ENCODE results near the gene CIDEB. TPM values are rescaled to one million over a fixed set of nuclear protein-coding genes. Genes with fewer than 3 reads are reported as not detected.

The CIDEB gene
- total and polyA plus RNA-seq, 2 of the 4 experiments (the other 2 are of a cell fraction): under 0.01 to 0.19 TPM

GRCh38 chr14:24296341-24297157 is 11.2 kb downstream of the CIDEB start:
- Histone ChIP-seq H2BK15ac (ENCODE audit: low read depth, low read length) (peak overlapping the region; percentile 16; the same call in 1 of the 3 replicates), H2BK5ac (ENCODE audit: low read depth, low read length, poor library complexity, severe bottlenecking) (peak overlapping the region; percentile 11), H3K4me2 (ENCODE audit: low read depth, low read length) (no peak overlapping the region), H4K8ac (ENCODE audit: low read depth in 2 of 2, low read length in 2 of 2) (peak overlapping the region in 1 of 2 experiments; percentile 20; a peak in 3 of 4 replicates), H3K79me1 (ENCODE audit: low read depth in 1 of 2, low read length in 2 of 2) (peaks cover 17 to 44% of the 10 kb centered on the region in 2 experiments), H2AK5ac (ENCODE audit: low read depth, low read length) (peak overlapping the region; percentile 67; the same call in 1 of the 2 replicates), H2AK9ac (replicated peaks; ENCODE audit: low read depth, low read length, poor library complexity) (peak overlapping the region; percentile 59), H3K27ac (ENCODE audit: insufficient read depth, low read length) (0 out of 2 replicates have a peak overlapping the region, but pooled peaks have one; percentile 13), H2AFZ (replicated peaks; ENCODE audit: low read length, poor library complexity) (peak overlapping the region; percentile 73), H2BK120ac (ENCODE audit: low read depth, low read length) (peak overlapping the region; percentile 8; the same call in 1 of the 2 replicates), H3K4ac (ENCODE audit: low read depth, low read length) (peak overlapping the region; percentile 64), H4K20me1 (ENCODE audit: insufficient read depth, low read length) (no peaks in the 10 kb centered on the region), H3K14ac (replicated peaks; ENCODE audit: low read depth, low read length) (0 out of 2 replicates have a peak overlapping the region, but pooled peaks have one; percentile 16), H3K56ac (ENCODE audit: extremely low read depth, insufficient read depth, low read length) (no peak overlapping the region), H4K91ac (ENCODE audit: insufficient read depth, low read depth, low read length) (0 out of 2 replicates have a peak overlapping the region, but pooled peaks have one; percentile 34), H2BK20ac (ENCODE audit: low read depth, low read length) (peak overlapping the region; percentile 8; the same call in 1 of the 2 replicates), H3K18ac (ENCODE audit: low read depth, low read length) (no peak overlapping the region), H3K4me1 (ENCODE audit: control insufficient read depth, insufficient read depth, low read length) (peaks cover 9% of the 10 kb centered on the region), H4K5ac (ENCODE audit: low read depth, low read length) (peak overlapping the region; percentile 19; the same call in 1 of the 2 replicates), H3K27me3 (ENCODE audit: control insufficient read depth, insufficient read depth, low read length) (no peaks in the 10 kb centered on the region), H3K23ac (ENCODE audit: low read depth, low read length) (no peak overlapping the region), H3K9me3 (ENCODE audit: control insufficient read depth, insufficient read depth, low read length) (no peaks in the 10 kb centered on the region), H3K9me1 (ENCODE audit: insufficient read depth, low read length) (no peaks in the 10 kb centered on the region), H3K36me3 (ENCODE audit: control insufficient read depth, insufficient read depth, low read length) (peaks cover 13% of the 10 kb centered on the region), H3K4me3 (ENCODE audit: insufficient read depth, low read depth, low read length) (no peak overlapping the region), H3K9ac (ENCODE audit: low read depth, low read length) (no peak overlapping the region)
- intact Hi-C loops (cut with micrococcal nuclease): loop anchor here (1.0 to 10.0 kb wide), 7 partner anchors 25 to 312 kb away; partner anchors contain the start of genes DHRS4L2, MDP1, PSME2 and RABGGTA
- in situ Hi-C loops (cut with MboI; ENCODE audit: low sequenced_read_pairs): loop anchor here (5.0 kb wide), 1 partner anchor 54 kb away; the partner anchor contains the start of gene TINF2
- CTCF ChIA-PET: interaction anchor here (0.8 to 3.0 kb wide), 7 partner anchors 10 to 181 kb away, joined by 3 to 23 read pairs (median 4); partner anchors contain the start of genes CIDEB, LTB4R2 and TINF2
- DNase-seq (peak; percentile 97), ATAC-seq (ENCODE audit: low read depth) (peak; percentile 74)
- dilution Hi-C loops (cut with HindIII; ENCODE audit: low sequenced_read_pairs, unreplicated experiment): no loop called here
- no TSS peak for BruUV-seq (replicated peaks)
- WGBS, 2 experiments (ENCODE audit: extremely low coverage in 2 of 2, insufficient read length in 1 of 2): 71% methylated on average over 4 of the region's 12 CpGs; no CpG with 5 or more reads in 1 of the 2 experiments
- POLR2A ChIA-PET (ENCODE audit: unreplicated experiment): interaction anchor here (1.9 kb wide), 1 partner anchor 54 kb away, joined by 6 read pairs; the partner anchor contains the start of gene TINF2
- TF ChIP-seq CEBPB (IDR thresholded peaks at IDR 0.05; ENCODE audit: low read depth, low read length): no peak; the same call in 1 of the 2 replicates
- TF ChIP-seq RAD21 (IDR thresholded peaks at IDR 0.05; ENCODE audit: low read length): peak; percentile 93
- no peak for TF ChIP-seq ELK1 (IDR thresholded peaks at IDR 0.05; ENCODE audit: borderline replicate concordance, low read depth, low read length)
- peak; percentile 56; the same call in 1 of the 2 replicates for TF ChIP-seq POLR2A (IDR thresholded peaks at IDR 0.05; ENCODE audit: low read depth, low read length)
- TF ChIP-seq FOS (IDR thresholded peaks at IDR 0.05; ENCODE audit: low read depth, low read length): peak; percentile 65; the same call in 1 of the 2 replicates
- TF ChIP-seq MXI1 (IDR thresholded peaks at IDR 0.05; ENCODE audit: borderline replicate concordance, low read depth, low read length): peak; percentile 81
- peak; percentile 67; the same call in 1 of the 2 replicates for TF ChIP-seq BHLHE40 (IDR thresholded peaks at IDR 0.05; ENCODE audit: low read depth, low read length)
- TF ChIP-seq MAZ (IDR thresholded peaks at IDR 0.05; ENCODE audit: borderline replicate concordance, low read depth, low read length): peak; percentile 58; the same call in 1 of the 2 replicates
- TF ChIP-seq CTCF (conservative IDR thresholded peaks at IDR 0.05; ENCODE audit: low read depth, low read length): peak; percentile 90
- peak; percentile 49; the same call in 1 of the 2 replicates for TF ChIP-seq USF2 (IDR thresholded peaks at IDR 0.05; ENCODE audit: low read depth, low read length)
- TF ChIP-seq CHD1 (IDR thresholded peaks at IDR 0.05; ENCODE audit: low read depth, low read length): no peak
